IMR-90 (cell line): ENCODE results near the gene PPDPF. TPM values are rescaled to one million over a fixed set of nuclear protein-coding genes. Genes with fewer than 3 reads are reported as not detected.

ENCODE experiments used
- ATAC-seq: fragments of 200-7000 bp; cut with Tn5 transposase; 2 replicates; pipeline ENCODE4 v1.9.1; 2020; ENCODE audit warnings: low read depth, mild to moderate bottlenecking, moderate library complexity
- BruUV-seq: library from RNA; stranded (reverse); fragments of 400-500 nt; replicated peaks from 2 replicates; lab custom pipeline; 2021; lab: Mats Ljungman, UMichigan
- CTCF ChIA-PET: fragments of 300-600 bp; formaldehyde crosslinking; extraction: SDS; loops from one replicate; lab custom pipeline; 2021; ENCODE audit warnings: antibody characterized with exemption; lab: Yijun Ruan, JAX
- POLR2A ChIA-PET: fragments of 300-600 bp; sonication (Branson Sonifier 250); formaldehyde crosslinking; loops from one replicate; lab custom pipeline; 2022; ENCODE audit warnings: antibody characterized with exemption; ENCODE audit not compliant: unreplicated experiment; lab: Charles Lee
- DNase-seq: peaks from one replicate; pipeline ENCODE4 v3.0.0; 2013
- H2AFZ ChIP-seq: replicated peaks from 2 replicates; pipeline ENCODE3; 2013; ENCODE audit warnings: low read length, mild to moderate bottlenecking; ENCODE audit not compliant: poor library complexity
- H2AK5ac ChIP-seq: 2 replicates; pipeline ENCODE4 v1.6.1; 2013; ENCODE audit warnings: low read depth, low read length, inconsistent platforms
- H2AK9ac ChIP-seq: replicated peaks from 2 replicates; pipeline ENCODE3; 2013; ENCODE audit warnings: mild to moderate bottlenecking, low read depth, low read length, moderate library complexity; ENCODE audit not compliant: poor library complexity
- H2BK120ac ChIP-seq: 2 replicates; pipeline ENCODE4 v1.6.1; 2013; ENCODE audit warnings: low read depth, low read length, inconsistent platforms
- H2BK15ac ChIP-seq: 3 replicates; pipeline ENCODE4 v1.6.1; 2013; ENCODE audit warnings: low read depth, low read length, inconsistent platforms
- H2BK20ac ChIP-seq: 2 replicates; pipeline ENCODE4 v1.6.1; 2013; ENCODE audit warnings: low read depth, mild to moderate bottlenecking, inconsistent platforms, low read length, moderate library complexity
- H2BK5ac ChIP-seq: 2 replicates; pipeline ENCODE4 v1.6.1; 2013; ENCODE audit warnings: mild to moderate bottlenecking, low read depth, low read length, inconsistent platforms; ENCODE audit not compliant: poor library complexity, severe bottlenecking
- H3K14ac ChIP-seq: replicated peaks from 2 replicates; pipeline ENCODE4 v1.6.1; 2013; ENCODE audit warnings: low read depth, low read length, inconsistent platforms
- H3K18ac ChIP-seq: 2 replicates; pipeline ENCODE4 v1.6.1; 2013; ENCODE audit warnings: low read depth, low read length, control low read depth
- H3K23ac ChIP-seq: 2 replicates; pipeline ENCODE4 v1.6.1; 2013; ENCODE audit warnings: low read depth, low read length, inconsistent platforms
- H3K27ac ChIP-seq: 2 replicates; pipeline ENCODE4 v1.5.1; 2013; ENCODE audit warnings: mild to moderate bottlenecking, control low read depth, low read length; ENCODE audit not compliant: insufficient read depth
- H3K27me3 ChIP-seq: 2 replicates; pipeline ENCODE4 v1.6.1; 2013; ENCODE audit warnings: low read length; ENCODE audit not compliant: control insufficient read depth, insufficient read depth
- H3K36me3 ChIP-seq: 2 replicates; pipeline ENCODE4 v1.6.1; 2013; ENCODE audit warnings: low read length, mixed read lengths; ENCODE audit not compliant: control insufficient read depth, insufficient read depth
- H3K4ac ChIP-seq: 2 replicates; pipeline ENCODE4 v1.6.1; 2013; ENCODE audit warnings: low read depth, low read length, inconsistent platforms
- H3K4me1 ChIP-seq: 2 replicates; pipeline ENCODE4 v1.6.1; 2013; ENCODE audit warnings: low read length, mixed read lengths; ENCODE audit not compliant: control insufficient read depth, insufficient read depth
- H3K4me2 ChIP-seq: 2 replicates; pipeline ENCODE4 v1.6.1; 2013; ENCODE audit warnings: low read depth, mild to moderate bottlenecking, control low read depth, low read length, moderate library complexity
- H3K4me3 ChIP-seq: 2 replicates; pipeline ENCODE4 v1.5.1; 2013; ENCODE audit warnings: low read depth, mild to moderate bottlenecking, control low read depth, low read length, moderate library complexity; ENCODE audit not compliant: insufficient read depth
- H3K56ac ChIP-seq: 2 replicates; pipeline ENCODE4 v1.6.1; 2013; ENCODE audit warnings: low read length, inconsistent platforms; ENCODE audit not compliant: insufficient read depth; ENCODE audit errors: extremely low read depth
- H3K79me1 ChIP-seq, 2 experiments: 2 replicates each; pipeline ENCODE4 v1.6.1; 2013; ENCODE audit warnings: low read length in 2 of 2, inconsistent platforms in 1 of 2, low read depth in 1 of 2
- H3K9ac ChIP-seq: 2 replicates; pipeline ENCODE4 v1.6.1; 2013; ENCODE audit warnings: low read depth, low read length, control low read depth
- H3K9me1 ChIP-seq: 2 replicates; pipeline ENCODE4 v1.6.1; 2013; ENCODE audit warnings: low read length, inconsistent platforms; ENCODE audit not compliant: insufficient read depth
- H3K9me3 ChIP-seq: 2 replicates; pipeline ENCODE4 v1.6.1; 2013; ENCODE audit warnings: low read length; ENCODE audit not compliant: control insufficient read depth, insufficient read depth
- H4K20me1 ChIP-seq: 2 replicates; pipeline ENCODE4 v1.6.1; 2013; ENCODE audit warnings: low read length, inconsistent platforms; ENCODE audit not compliant: insufficient read depth
- H4K5ac ChIP-seq: 2 replicates; pipeline ENCODE4 v1.6.1; 2013; ENCODE audit warnings: mild to moderate bottlenecking, low read depth, low read length, control low read depth
- H4K8ac ChIP-seq, 2 experiments: 2 replicates each; pipeline ENCODE4 v1.6.1; 2013; ENCODE audit warnings: low read depth in 2 of 2, low read length in 2 of 2, control low read depth in 1 of 2, inconsistent platforms in 1 of 2
- H4K91ac ChIP-seq: 2 replicates; pipeline ENCODE4 v1.6.1; 2013; ENCODE audit warnings: low read depth, low read length, inconsistent platforms; ENCODE audit not compliant: insufficient read depth
- SMC3 ChIP-seq: fragments of 150-350 bp; IDR thresholded peaks from 2 replicates; pipeline ENCODE4 v1.6.1; 2016; ENCODE audit warnings: low read depth, mild to moderate bottlenecking, antibody characterized with exemption, low read length, moderate library complexity
- WGBS, 2 experiments: methylation state at CpG; one replicate each; pipeline versions ENCODE4 v1.1.5 to v1.1.7; 2013; ENCODE audit warnings: missing lambda C conversion rate in 2 of 2; ENCODE audit not compliant: insufficient read length in 1 of 2; ENCODE audit errors: extremely low coverage in 2 of 2; 5-methylcytosine and 5-hydroxymethylcytosine counted together
- dilution Hi-C: fragments of 300-500 bp; cut with HindIII; formaldehyde crosslinking; loops from one replicate; pipeline ENCODE4 v1.14.3; 2018; ENCODE audit warnings: low sequenced_read_pairs; ENCODE audit not compliant: unreplicated experiment
- in situ Hi-C: fragments of 300-500 bp; cut with MboI; formaldehyde crosslinking; loops from 3 replicates; pipeline ENCODE4 v1.14.3; 2019; ENCODE audit warnings: low sequenced_read_pairs, inconsistent platforms, mixed read lengths
- intact Hi-C: fragments of 100-400 bp; cut with micrococcal nuclease; formaldehyde crosslinking; loops from 2 replicates; pipeline ENCODE4 v1.10.0; 2022
- polyA plus RNA-seq, 3 experiments: library from polyadenylated mRNA; depleted of rRNA; stranded (reverse); fragments of >200 nt; gene quantifications; 2 replicates each; pipeline ENCODE4 v1.2.3, GENCODE V29; 2012; ENCODE audit warnings: low replicate concordance in 1 of 3
- total RNA-seq: library from RNA; depleted of rRNA; stranded (reverse); fragments of >200 nt; gene quantifications from 2 replicates; pipeline ENCODE4 v1.2.3, GENCODE V29; 2012

The PPDPF gene
- total and polyA plus RNA-seq, 2 of the 4 experiments (the other 2 are of a cell fraction), result 12.9 to 171 TPM

DNA sequence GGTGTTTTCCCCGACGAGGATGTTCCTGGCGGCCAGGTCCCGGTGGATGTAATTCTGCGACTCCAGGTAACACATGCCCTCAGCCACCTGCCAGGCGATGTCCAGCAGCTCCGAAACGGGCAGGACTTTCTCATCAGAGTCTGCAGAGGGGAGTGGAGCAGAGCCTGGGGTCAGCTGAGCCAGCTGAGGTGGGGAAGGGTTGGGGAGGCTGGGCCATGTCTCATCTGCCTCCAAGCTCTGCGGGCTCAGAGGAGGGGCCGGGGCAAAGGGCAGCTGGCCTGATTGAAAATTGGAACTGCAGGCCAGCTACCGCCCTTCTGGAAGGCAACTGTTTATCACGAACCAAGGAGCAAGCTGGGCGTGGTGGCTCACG is 10.2 kb downstream of the PPDPF start:
- 20% methylated on average over 1 of the region's 14 CpGs; no CpG with 5 or more reads in 1 of the 2 experiments for WGBS, 2 experiments
- Histone ChIP-seq H3K79me1 (no peaks in the 10 kb centered on the region), H3K4me1 (no peaks in the 10 kb centered on the region), H4K5ac (no peak overlapping the region), H3K27me3 (peaks cover 4% of the 10 kb centered on the region; the same call in 1 of the 2 replicates), H2BK20ac (no peak overlapping the region), H2AK5ac (no peak overlapping the region), H3K4me3 (no peak overlapping the region), H2BK15ac (no peak overlapping the region), H3K23ac (no peak overlapping the region), H2AK9ac (no peak overlapping the region), H3K36me3 (no peaks in the 10 kb centered on the region), H3K4ac (no peak overlapping the region), H3K14ac (no peak overlapping the region), H4K8ac (no peak overlapping the region), H2BK120ac (no peak overlapping the region), H3K9ac (no peak overlapping the region), H4K20me1 (no peaks in the 10 kb centered on the region), H2BK5ac (no peak overlapping the region), H3K18ac (no peak overlapping the region), H3K27ac (no peak overlapping the region), H2AFZ (peak overlapping the region; percentile 32), H3K4me2 (no peak overlapping the region), H3K56ac (no peak overlapping the region), H3K9me1 (no peaks in the 10 kb centered on the region), H4K91ac (no peak overlapping the region), H3K9me3 (no peaks in the 10 kb centered on the region)
- ChIA-PET POLR2A (no interaction called here), CTCF (no interaction called here)
- in situ Hi-C loops (loop anchor here (10.0 kb wide), 2 partner anchors 334 to 444 kb away; partner anchors contain the start of genes ABHD16B, SAMD10 and TPD52L2), dilution Hi-C loops (no loop called here), intact Hi-C loops (loop anchor here (10.0 kb wide), 1 partner anchor 124 kb away; the partner anchor contains the start of genes RTEL1 and STMN3)
- DNase-seq (no peak), ATAC-seq (no peak)
- no TSS peak for BruUV-seq
- no peak for TF ChIP-seq SMC3
